ENCODE data around the gene PLXNA2. TPM values are rescaled to one million over a fixed set of nuclear protein-coding genes. Genes with fewer than 3 reads are reported as not detected.

PLXNA2 gene
- total and polyA plus RNA-seq, 2 of the 8 experiments (the other 6 are each of a cell fraction or from before 2014, with no cell fraction given) = 0.33 to 1.5 TPM

DNA sequence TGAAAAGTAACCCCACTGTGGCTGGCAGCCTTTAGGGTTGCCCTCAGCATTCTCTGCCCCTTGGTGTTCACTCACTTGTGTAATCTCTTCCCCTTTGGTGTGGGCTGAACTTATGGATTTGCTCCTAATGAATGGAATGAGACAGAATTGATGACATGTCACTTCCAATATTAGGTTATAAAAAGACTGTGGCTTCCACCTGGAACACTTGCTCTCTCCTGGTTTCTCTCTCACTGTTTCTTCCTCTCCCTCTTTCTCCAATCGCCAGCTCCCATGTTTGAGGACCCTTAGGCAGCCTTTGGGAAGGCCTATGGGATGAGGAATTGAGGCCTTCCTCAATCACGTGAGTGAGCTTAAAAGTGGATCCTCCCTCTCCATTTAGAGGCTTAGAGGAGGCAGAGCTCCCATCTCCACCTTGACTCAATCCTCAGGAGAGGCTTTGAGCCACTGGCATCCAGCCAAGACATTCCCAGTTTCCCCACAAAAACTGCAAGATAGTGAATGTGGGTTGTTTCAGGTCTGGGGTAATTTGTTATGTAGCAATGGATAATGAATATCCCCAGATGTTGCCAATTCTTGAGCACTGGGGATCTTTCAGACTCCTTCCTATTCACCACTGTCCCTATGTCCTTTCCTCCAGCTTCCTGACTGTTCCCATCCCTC is 237.8 kb downstream of the PLXNA2 start (continued):
- no peak for TF ChIP-seq ZNF274 (IDR thresholded peaks at IDR 0.05; ENCODE audit: borderline replicate concordance, extremely low read depth, low read length)
- no peak for TF ChIP-seq SIN3A (conservative IDR thresholded peaks at IDR 0.05 in 1 of 2, IDR thresholded peaks at IDR 0.05 in 1 of 2; ENCODE audit: low read depth in 1 of 2, low read length in 2 of 2)
